ENCODE data around the gene GIN1.

The GIN1 gene

GRCh38 chr5:103108086-103108485, 11.9 kb downstream of the GIN1 start:
- H3K36me3 ChIP-seq (ENCODE audit: insufficient read depth, low read length), result peaks cover 5% of the 10 kb centered on the region
- H3K4me3 ChIP-seq (ENCODE audit: low read depth in 1 of 2, low read length in 2 of 2), result no peak overlapping the region

GRCh38 chr5:103102234-103102633, 17.7 kb downstream of the GIN1 start:
- no peaks in the 10 kb centered on the region for H3K4me1 ChIP-seq (ENCODE audit: insufficient read depth, low read length)
- H3K4me3 ChIP-seq (ENCODE audit: low read depth in 1 of 2, low read length in 2 of 2), result no peak overlapping the region
- H3K27me3 ChIP-seq (ENCODE audit: control insufficient read depth in 1 of 2, insufficient read depth in 2 of 2, low read length in 2 of 2), result no peaks in the 10 kb centered on the region
- H3K36me3 ChIP-seq (ENCODE audit: insufficient read depth, low read length), result peaks cover 19% of the 10 kb centered on the region
- no peak overlapping the region for H3K27ac ChIP-seq (ENCODE audit: low read depth, low read length)
- H3K9ac ChIP-seq (ENCODE audit: low read length), result no peak overlapping the region
- H3K9me3 ChIP-seq (ENCODE audit: low read length), result no peaks in the 10 kb centered on the region

More at GRCh38 chr5:103108086-103108485, 11.9 kb downstream of the GIN1 start:
- no peak overlapping the region for H3K9ac ChIP-seq (ENCODE audit: low read length)
- no peaks in the 10 kb centered on the region for H3K4me1 ChIP-seq (ENCODE audit: insufficient read depth, low read length)
- H3K9me3 ChIP-seq (ENCODE audit: low read length), result no peaks in the 10 kb centered on the region
- H3K27me3 ChIP-seq (ENCODE audit: control insufficient read depth in 1 of 2, insufficient read depth in 2 of 2, low read length in 2 of 2), result no peaks in the 10 kb centered on the region
- no peak overlapping the region for H3K27ac ChIP-seq (ENCODE audit: low read depth, low read length)

GRCh38 chr5:103101079-103101750, 18.7 kb downstream of the GIN1 start:
- no peaks in the 10 kb centered on the region for H3K4me1 ChIP-seq (ENCODE audit: insufficient read depth, low read length)
- H3K4me3 ChIP-seq (ENCODE audit: low read depth in 1 of 2, low read length in 2 of 2), result no peak overlapping the region
- H3K9ac ChIP-seq (ENCODE audit: low read length), result no peak overlapping the region
- H3K27ac ChIP-seq (ENCODE audit: low read depth, low read length), result no peak overlapping the region
- H3K9me3 ChIP-seq (ENCODE audit: low read length), result no peaks in the 10 kb centered on the region
- peaks cover 19% of the 10 kb centered on the region for H3K36me3 ChIP-seq (ENCODE audit: insufficient read depth, low read length)
- H3K27me3 ChIP-seq (ENCODE audit: control insufficient read depth in 1 of 2, insufficient read depth in 2 of 2, low read length in 2 of 2), result no peaks in the 10 kb centered on the region

GRCh38 chr5:103098993-103099392, 20.9 kb downstream of the GIN1 start:
- Histone ChIP-seq H3K9ac (ENCODE audit: low read length) (no peak overlapping the region), H3K9me3 (ENCODE audit: low read length) (no peaks in the 10 kb centered on the region), H3K4me1 (ENCODE audit: insufficient read depth, low read length) (no peaks in the 10 kb centered on the region), H3K27ac (ENCODE audit: low read depth, low read length) (no peak overlapping the region), H3K36me3 (ENCODE audit: insufficient read depth, low read length) (peaks cover 19% of the 10 kb centered on the region), H3K27me3 (ENCODE audit: control insufficient read depth in 1 of 2, insufficient read depth in 2 of 2, low read length in 2 of 2) (no peaks in the 10 kb centered on the region), H3K4me3 (ENCODE audit: low read depth in 1 of 2, low read length in 2 of 2) (no peak overlapping the region)

- H3K27ac ChIP-seq (ENCODE audit: low read depth, low read length), result no peak overlapping the region
These were observed 25.2 kb downstream of the GIN1 start for GRCh38 chr5:103094737-103095136.

GRCh38 chr5:103093727-103094126, 26.2 kb downstream of the GIN1 start:
- H3K4me3 ChIP-seq (ENCODE audit: low read depth in 1 of 2, low read length in 2 of 2), result no peak overlapping the region
- no peaks in the 10 kb centered on the region for H3K9me3 ChIP-seq (ENCODE audit: low read length)
- no peak overlapping the region for H3K9ac ChIP-seq (ENCODE audit: low read length)
- H3K27me3 ChIP-seq (ENCODE audit: control insufficient read depth in 1 of 2, insufficient read depth in 2 of 2, low read length in 2 of 2), result no peaks in the 10 kb centered on the region
- H3K27ac ChIP-seq (ENCODE audit: low read depth, low read length), result no peak overlapping the region
- H3K36me3 ChIP-seq (ENCODE audit: insufficient read depth, low read length), result no peaks in the 10 kb centered on the region
- H3K4me1 ChIP-seq (ENCODE audit: insufficient read depth, low read length), result no peaks in the 10 kb centered on the region

More at GRCh38 chr5:103094737-103095136, 25.2 kb downstream of the GIN1 start:
- Histone ChIP-seq H3K4me1 (ENCODE audit: insufficient read depth, low read length) (no peaks in the 10 kb centered on the region), H3K27me3 (ENCODE audit: control insufficient read depth in 1 of 2, insufficient read depth in 2 of 2, low read length in 2 of 2) (no peaks in the 10 kb centered on the region), H3K4me3 (ENCODE audit: low read depth in 1 of 2, low read length in 2 of 2) (no peak overlapping the region), H3K36me3 (ENCODE audit: insufficient read depth, low read length) (no peaks in the 10 kb centered on the region), H3K9me3 (ENCODE audit: low read length) (no peaks in the 10 kb centered on the region), H3K9ac (ENCODE audit: low read length) (no peak overlapping the region)

- H3K27me3 ChIP-seq (ENCODE audit: control insufficient read depth in 1 of 2, insufficient read depth in 2 of 2, low read length in 2 of 2), result no peaks in the 10 kb centered on the region
- H3K4me3 ChIP-seq (ENCODE audit: low read depth in 1 of 2, low read length in 2 of 2), result no peak overlapping the region
- no peak overlapping the region for H3K27ac ChIP-seq (ENCODE audit: low read depth, low read length)
- no peaks in the 10 kb centered on the region for H3K9me3 ChIP-seq (ENCODE audit: low read length)
- H3K9ac ChIP-seq (ENCODE audit: low read length), result no peak overlapping the region
- no peaks in the 10 kb centered on the region for H3K36me3 ChIP-seq (ENCODE audit: insufficient read depth, low read length)
- H3K4me1 ChIP-seq (ENCODE audit: insufficient read depth, low read length), result no peaks in the 10 kb centered on the region
These were observed 27.3 kb downstream of the GIN1 start for GRCh38 chr5:103092676-103093075.

- Histone ChIP-seq H3K27me3 (ENCODE audit: control insufficient read depth in 1 of 2, insufficient read depth in 2 of 2, low read length in 2 of 2) (no peaks in the 10 kb centered on the region), H3K36me3 (ENCODE audit: insufficient read depth, low read length) (peaks cover 8% of the 10 kb centered on the region), H3K4me1 (ENCODE audit: insufficient read depth, low read length) (no peaks in the 10 kb centered on the region)
These were observed 29.1 kb downstream of the GIN1 start for GRCh38 chr5:103090791-103091190.

GRCh38 chr5:103089272-103089671, 30.7 kb downstream of the GIN1 start:
- no peaks in the 10 kb centered on the region for H3K9me3 ChIP-seq (ENCODE audit: low read length)
- H3K9ac ChIP-seq (ENCODE audit: low read length), result no peak overlapping the region
- no peaks in the 10 kb centered on the region for H3K27me3 ChIP-seq (ENCODE audit: control insufficient read depth in 1 of 2, insufficient read depth in 2 of 2, low read length in 2 of 2)
- no peak overlapping the region for H3K27ac ChIP-seq (ENCODE audit: low read depth, low read length)
- no peak overlapping the region for H3K4me3 ChIP-seq (ENCODE audit: low read depth in 1 of 2, low read length in 2 of 2)
- no peaks in the 10 kb centered on the region for H3K4me1 ChIP-seq (ENCODE audit: insufficient read depth, low read length)
- peaks cover 17% of the 10 kb centered on the region for H3K36me3 ChIP-seq (ENCODE audit: insufficient read depth, low read length)

More at GRCh38 chr5:103090791-103091190, 29.1 kb downstream of the GIN1 start:
- no peak overlapping the region for H3K4me3 ChIP-seq (ENCODE audit: low read depth in 1 of 2, low read length in 2 of 2)
- no peak overlapping the region for H3K9ac ChIP-seq (ENCODE audit: low read length)
- H3K27ac ChIP-seq (ENCODE audit: low read depth, low read length), result no peak overlapping the region
- no peaks in the 10 kb centered on the region for H3K9me3 ChIP-seq (ENCODE audit: low read length)

GRCh38 chr5:103086547-103086946, 33.4 kb downstream of the GIN1 start:
- peaks cover 10% of the 10 kb centered on the region for H3K9me3 ChIP-seq (ENCODE audit: low read length)
- H3K27ac ChIP-seq (ENCODE audit: low read depth, low read length), result no peak overlapping the region
- H3K27me3 ChIP-seq (ENCODE audit: control insufficient read depth in 1 of 2, insufficient read depth in 2 of 2, low read length in 2 of 2), result no peaks in the 10 kb centered on the region
- no peaks in the 10 kb centered on the region for H3K4me1 ChIP-seq (ENCODE audit: insufficient read depth, low read length)
- peaks cover 17% of the 10 kb centered on the region for H3K36me3 ChIP-seq (ENCODE audit: insufficient read depth, low read length)
- no peak overlapping the region for H3K4me3 ChIP-seq (ENCODE audit: low read depth in 1 of 2, low read length in 2 of 2)
- no peak overlapping the region for H3K9ac ChIP-seq (ENCODE audit: low read length)

GRCh38 chr5:103079796-103080195, 40.1 kb downstream of the GIN1 start:
- Histone ChIP-seq H3K9me3 (ENCODE audit: low read length) (peaks cover 26% of the 10 kb centered on the region), H3K27me3 (ENCODE audit: control insufficient read depth in 1 of 2, insufficient read depth in 2 of 2, low read length in 2 of 2) (no peaks in the 10 kb centered on the region), H3K27ac (ENCODE audit: low read depth, low read length) (no peak overlapping the region), H3K36me3 (ENCODE audit: insufficient read depth, low read length) (peaks cover 3% of the 10 kb centered on the region), H3K4me1 (ENCODE audit: insufficient read depth, low read length) (no peaks in the 10 kb centered on the region), H3K4me3 (ENCODE audit: low read depth in 1 of 2, low read length in 2 of 2) (no peak overlapping the region), H3K9ac (ENCODE audit: low read length) (no peak overlapping the region)

GRCh38 chr5:103075442-103075841, 44.5 kb downstream of the GIN1 start:
- Histone ChIP-seq H3K27ac (ENCODE audit: low read depth, low read length) (no peak overlapping the region), H3K36me3 (ENCODE audit: insufficient read depth, low read length) (no peaks in the 10 kb centered on the region), H3K9ac (ENCODE audit: low read length) (no peak overlapping the region), H3K27me3 (ENCODE audit: control insufficient read depth in 1 of 2, insufficient read depth in 2 of 2, low read length in 2 of 2) (no peaks in the 10 kb centered on the region), H3K4me3 (ENCODE audit: low read depth in 1 of 2, low read length in 2 of 2) (no peak overlapping the region), H3K4me1 (ENCODE audit: insufficient read depth, low read length) (no peaks in the 10 kb centered on the region), H3K9me3 (ENCODE audit: low read length) (peaks cover 16% of the 10 kb centered on the region)
